Duodenal mucosa (tissue), 2 donors: ENCODE measurements around the gene SGCB.

Experiments
- H3K27ac ChIP-seq: one replicate; pipeline ENCODE4 v1.7.0; 2013; ENCODE audit warnings: low read depth, low read length
- H3K27me3 ChIP-seq, 2 donors: one replicate each; pipeline ENCODE4 v1.7.0; 2013; ENCODE audit warnings: low read length in 2 of 2, control low read depth in 1 of 2; ENCODE audit not compliant: insufficient read depth in 2 of 2, control insufficient read depth in 1 of 2
- H3K36me3 ChIP-seq, 2 donors: one replicate each; pipeline ENCODE4 v1.7.0; 2013; ENCODE audit warnings: low read length in 2 of 2, control low read depth in 1 of 2; ENCODE audit not compliant: insufficient read depth in 2 of 2, control insufficient read depth in 1 of 2
- H3K4me1 ChIP-seq, 2 donors: one replicate each; pipeline ENCODE4 v1.7.0; 2013; ENCODE audit warnings: low read length in 2 of 2, control low read depth in 1 of 2; ENCODE audit not compliant: insufficient read depth in 2 of 2, control insufficient read depth in 1 of 2
- H3K4me3 ChIP-seq, 2 donors: one replicate each; pipeline ENCODE4 v1.7.0; 2013; ENCODE audit warnings: low read length in 2 of 2, low read depth in 1 of 2
- H3K9ac ChIP-seq, 2 donors: one replicate each; pipeline ENCODE4 v1.7.0; 2013; ENCODE audit warnings: low read length in 2 of 2, low read depth in 1 of 2
- H3K9me3 ChIP-seq, 2 donors: one replicate each; pipeline ENCODE4 v1.7.0; 2013; ENCODE audit warnings: low read length in 2 of 2, control low read depth in 1 of 2; ENCODE audit not compliant: control insufficient read depth in 1 of 2

The SGCB gene

DNA sequence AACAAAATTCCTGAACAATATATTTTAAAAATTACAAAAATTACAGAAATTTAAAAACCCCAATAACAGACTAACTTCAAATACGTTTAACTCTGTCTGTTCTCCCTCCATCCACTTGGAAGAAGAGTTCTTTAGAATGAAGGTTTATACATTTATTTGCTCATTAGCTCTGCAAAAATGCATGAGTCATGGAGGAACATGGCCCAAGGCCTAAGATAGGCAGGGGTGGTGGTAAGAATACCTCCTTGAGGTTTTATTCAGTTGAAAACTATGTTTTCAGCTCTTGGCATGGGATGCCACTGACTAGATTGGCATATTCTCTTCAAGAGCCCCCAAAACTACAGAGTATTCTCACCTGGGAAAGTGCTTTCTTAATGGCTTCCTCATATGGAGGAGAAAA is 9.1 kb downstream of the SGCB start:
- no peak overlapping the region for H3K4me3 ChIP-seq
- peaks cover 9 to 29% of the 10 kb centered on the region in 2 donors for H3K36me3 ChIP-seq
- no peaks in the 10 kb centered on the region for H3K9me3 ChIP-seq
- no peaks in the 10 kb centered on the region for H3K27me3 ChIP-seq
- no peak overlapping the region for H3K9ac ChIP-seq
- no peak overlapping the region for H3K27ac ChIP-seq
- H3K4me1 ChIP-seq = no peaks in the 10 kb centered on the region

DNA sequence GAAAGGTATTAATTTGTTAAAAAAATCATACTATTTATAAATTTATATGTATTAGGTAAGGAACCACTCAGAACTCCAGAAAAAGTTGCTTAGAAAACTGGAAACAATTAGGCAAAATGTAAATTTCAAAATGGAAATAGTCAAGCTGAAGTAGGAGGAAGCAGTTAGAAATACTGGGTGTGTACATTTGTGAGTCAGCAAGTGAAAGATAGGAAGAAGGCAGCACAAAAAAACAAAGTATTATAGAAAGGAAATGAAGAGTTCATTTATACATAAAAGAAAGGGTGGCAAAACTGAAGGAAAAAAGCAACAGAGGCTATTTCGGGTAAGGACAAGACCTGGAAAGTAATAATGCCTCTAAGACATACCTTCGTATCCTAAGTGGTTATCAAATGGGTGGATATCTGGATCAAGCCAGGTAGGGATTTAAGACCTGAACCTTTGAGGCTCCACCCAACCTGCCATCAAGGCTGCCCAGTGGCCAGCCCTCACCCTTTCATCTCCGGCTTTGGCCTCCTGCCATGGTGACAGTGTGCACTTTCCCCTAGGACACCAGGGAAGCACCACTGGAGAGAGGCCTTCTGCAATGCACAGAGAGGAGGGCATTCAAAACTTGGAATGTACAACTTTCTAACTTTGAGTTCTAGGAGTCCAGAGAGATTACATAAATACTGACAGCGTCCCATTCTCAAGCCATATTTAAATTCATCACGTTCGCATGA is 18.0 kb downstream of the SGCB start, which contains the start of gene LRRC66:
TSS of gene LRRC66 (minus strand) at position 428 of the 722 bp plus-strand sequence. CDS start 2,750 bp downstream, outside the sequence.
- H3K27ac ChIP-seq = peak within 1 kb of the TSS; percentile 79
- H3K9me3 ChIP-seq = no peaks in the 10 kb centered on the region
- peaks cover 0 to 9% of the 10 kb centered on the region in 2 donors for H3K36me3 ChIP-seq
- H3K9ac ChIP-seq = peak within 1 kb of the TSS in 1 of 2 donors; percentile 20
- H3K4me3 ChIP-seq = peak within 1 kb of the TSS; percentile 49 to 51
- peaks cover 6 to 20% of the 10 kb centered on the region in 2 donors for H3K4me1 ChIP-seq
- no peaks in the 10 kb centered on the region for H3K27me3 ChIP-seq

DNA sequence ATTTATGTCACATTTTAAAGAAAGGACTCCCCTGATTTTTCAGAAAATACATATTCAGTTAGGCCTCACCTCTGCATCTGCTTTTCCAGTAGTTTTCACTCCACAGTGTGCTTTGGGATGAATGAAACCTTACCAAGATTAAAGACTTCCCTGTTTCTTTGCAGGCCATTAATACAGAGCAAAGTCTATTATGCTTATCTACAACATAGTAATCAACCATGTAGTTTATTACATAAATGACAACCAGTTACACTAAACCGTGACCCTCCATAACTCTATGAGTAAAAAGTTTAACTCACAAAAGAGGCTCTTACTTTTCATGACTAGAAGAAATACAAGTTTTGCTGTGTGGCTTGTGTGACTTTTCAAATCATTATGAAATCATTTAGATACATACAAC is 20.3 kb downstream of the SGCB start:
- H3K4me1 ChIP-seq = peaks cover 6 to 23% of the 10 kb centered on the region in 2 donors
- H3K36me3 ChIP-seq = peaks cover 0 to 4% of the 10 kb centered on the region in 2 donors
- peak overlapping the region; percentile 65 to 71 for H3K4me3 ChIP-seq
- no peak overlapping the region for H3K27ac ChIP-seq
- H3K9me3 ChIP-seq = no peaks in the 10 kb centered on the region
- H3K27me3 ChIP-seq = no peaks in the 10 kb centered on the region
- H3K9ac ChIP-seq = peak overlapping the region in 1 of 2 donors; percentile 58

DNA sequence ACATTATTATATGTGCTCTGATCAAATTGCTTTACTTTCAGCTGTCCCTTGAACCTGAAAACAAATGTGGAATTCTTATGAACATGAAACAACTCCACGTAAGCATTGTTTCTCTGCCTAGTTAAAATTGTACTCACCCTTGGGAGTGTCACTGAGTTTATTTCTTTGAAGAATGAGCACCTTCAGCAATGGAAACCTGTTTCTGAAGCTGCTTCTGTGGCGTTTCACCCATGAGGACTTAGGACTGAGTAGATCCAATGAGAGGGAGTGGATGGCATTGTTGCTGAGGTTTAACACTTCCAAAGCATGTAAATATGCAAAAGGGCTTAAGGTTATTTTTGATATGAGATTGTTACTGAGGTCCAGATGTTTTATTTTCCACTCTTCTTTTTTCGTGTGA is 21.1 kb downstream of the SGCB start:
- no peaks in the 10 kb centered on the region for H3K36me3 ChIP-seq
- H3K4me1 ChIP-seq = peaks cover 13 to 25% of the 10 kb centered on the region in 2 donors
- H3K9me3 ChIP-seq = no peaks in the 10 kb centered on the region
- H3K4me3 ChIP-seq = peak overlapping the region; percentile 65 to 71
- no peak overlapping the region for H3K27ac ChIP-seq
- no peaks in the 10 kb centered on the region for H3K27me3 ChIP-seq
- H3K9ac ChIP-seq = peak overlapping the region in 1 of 2 donors; percentile 58

DNA sequence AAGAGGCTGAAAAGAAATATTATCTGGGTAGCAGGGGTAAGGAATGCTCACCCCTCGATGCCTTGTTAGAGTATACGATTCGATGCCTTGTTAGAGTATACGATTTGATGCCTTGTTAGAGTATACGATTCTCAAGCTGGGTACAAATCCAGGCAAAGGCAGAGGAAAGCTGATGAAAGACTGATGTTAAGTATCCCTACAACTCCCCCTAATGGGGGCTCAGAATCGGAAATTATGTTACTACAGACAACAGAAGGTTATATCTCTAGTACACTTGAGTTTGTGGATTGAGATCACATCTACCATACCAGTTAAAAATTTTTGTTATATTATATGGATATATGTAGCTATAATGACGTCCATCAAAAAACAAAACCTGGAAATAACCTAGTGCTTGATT is 22.7 kb downstream of the SGCB start:
- no peak overlapping the region for H3K27ac ChIP-seq
- H3K36me3 ChIP-seq = no peaks in the 10 kb centered on the region
- peak overlapping the region in 1 of 2 donors; percentile 21 for H3K9ac ChIP-seq
- H3K4me3 ChIP-seq = peak overlapping the region; percentile 45 to 57
- H3K4me1 ChIP-seq = peaks cover 17 to 24% of the 10 kb centered on the region in 2 donors
- no peaks in the 10 kb centered on the region for H3K27me3 ChIP-seq
- H3K9me3 ChIP-seq = no peaks in the 10 kb centered on the region

DNA sequence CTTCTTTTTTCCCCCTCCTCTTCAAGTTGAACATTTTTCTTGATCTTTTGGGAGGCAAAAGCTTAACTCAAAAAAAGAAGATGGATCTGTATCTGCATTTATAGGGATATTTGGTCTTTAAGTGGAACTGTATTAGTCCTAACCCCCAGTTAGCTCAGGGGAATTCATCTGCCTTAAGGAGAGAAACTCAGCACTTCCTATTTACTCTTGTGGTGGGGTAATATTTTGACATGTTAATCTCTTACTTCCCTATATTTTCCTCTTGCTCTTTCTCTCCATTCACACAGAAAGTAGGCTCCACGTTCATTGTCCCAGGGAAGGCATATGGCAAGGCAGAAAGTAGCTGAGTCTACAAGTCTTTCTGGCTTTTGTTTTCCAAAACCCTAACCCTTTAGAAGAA is 23.2 kb downstream of the SGCB start:
- no peaks in the 10 kb centered on the region for H3K27me3 ChIP-seq
- H3K9ac ChIP-seq = peak overlapping the region; percentile 21 to 32
- H3K4me3 ChIP-seq = peak overlapping the region; percentile 45 to 57
- H3K9me3 ChIP-seq = no peaks in the 10 kb centered on the region
- no peaks in the 10 kb centered on the region for H3K36me3 ChIP-seq
- no peak overlapping the region for H3K27ac ChIP-seq
- H3K4me1 ChIP-seq = peaks cover 15 to 21% of the 10 kb centered on the region in 2 donors

DNA sequence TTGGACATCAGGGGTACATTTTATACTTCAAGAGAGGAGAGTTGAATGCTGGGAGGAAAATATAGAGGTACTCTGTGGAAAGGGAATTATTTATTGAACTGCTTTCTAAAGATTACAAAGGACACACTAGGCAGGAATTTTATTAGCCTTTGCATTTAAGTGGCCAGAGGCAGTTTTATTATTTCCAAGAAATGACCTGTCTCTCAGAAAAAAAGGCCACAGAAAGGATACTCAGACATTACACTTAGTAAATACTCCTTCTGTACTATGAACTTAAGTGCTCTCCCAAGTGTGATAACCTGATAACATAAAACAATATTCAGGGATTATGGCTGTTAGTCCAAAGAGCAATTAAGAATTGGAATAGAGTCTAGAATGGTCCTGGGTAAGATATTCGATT is 25.4 kb downstream of the SGCB start:
- H3K9me3 ChIP-seq = no peaks in the 10 kb centered on the region
- H3K27ac ChIP-seq = no peak overlapping the region
- H3K27me3 ChIP-seq = no peaks in the 10 kb centered on the region
- H3K4me1 ChIP-seq = peaks cover 12 to 15% of the 10 kb centered on the region in 2 donors
- no peak overlapping the region for H3K9ac ChIP-seq
- H3K36me3 ChIP-seq = no peaks in the 10 kb centered on the region
- no peak overlapping the region for H3K4me3 ChIP-seq

DNA sequence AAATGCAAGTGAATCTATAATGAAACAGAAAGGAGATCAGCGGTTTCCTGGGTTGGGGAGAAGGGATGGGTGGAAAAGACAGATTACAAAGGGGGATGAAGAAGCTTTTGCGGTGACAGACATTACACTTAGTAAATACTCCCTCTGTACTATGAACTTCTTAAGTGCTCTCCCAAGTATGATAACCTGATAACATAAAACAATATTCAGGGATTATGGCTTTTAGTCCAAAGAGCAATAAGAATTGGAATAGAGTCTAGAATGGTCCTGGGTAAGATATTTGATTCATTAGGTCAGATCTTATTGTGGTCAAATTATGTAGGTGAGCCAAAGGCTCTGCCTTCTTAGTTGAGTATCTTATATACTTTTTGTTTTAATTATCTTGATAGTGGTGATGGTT is 27.1 kb downstream of the SGCB start:
- Histone ChIP-seq H3K27ac (no peak overlapping the region), H3K9me3 (no peaks in the 10 kb centered on the region), H3K27me3 (no peaks in the 10 kb centered on the region), H3K4me1 (peaks cover 12 to 15% of the 10 kb centered on the region in 2 donors), H3K9ac (no peak overlapping the region), H3K4me3 (no peak overlapping the region), H3K36me3 (peaks cover 0 to 3% of the 10 kb centered on the region in 2 donors)

DNA sequence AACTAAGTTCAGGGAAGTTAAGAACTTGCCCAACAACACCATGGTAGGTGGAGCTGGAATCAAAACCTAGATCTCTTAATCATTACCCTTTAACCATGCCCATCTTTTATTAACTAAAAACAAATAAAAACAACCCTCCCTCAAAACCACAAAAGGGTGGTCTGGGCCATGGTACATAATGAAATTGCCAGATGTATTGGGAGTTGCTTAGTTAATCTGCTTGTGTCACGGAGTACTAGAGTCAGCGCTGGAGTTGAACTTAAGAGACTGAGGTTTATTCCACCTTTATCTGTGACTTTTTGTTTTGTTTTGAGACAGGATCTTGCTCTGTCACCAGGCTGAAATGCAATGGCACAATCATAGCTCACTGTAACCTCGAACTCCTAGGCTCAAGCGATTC is 31.2 kb downstream of the SGCB start:
- Histone ChIP-seq H3K9me3 (no peaks in the 10 kb centered on the region), H3K27me3 (no peaks in the 10 kb centered on the region), H3K9ac (no peak overlapping the region), H3K4me1 (peaks cover 6 to 8% of the 10 kb centered on the region in 2 donors), H3K36me3 (peaks cover 0 to 9% of the 10 kb centered on the region in 2 donors), H3K4me3 (no peak overlapping the region), H3K27ac (no peak overlapping the region)

DNA sequence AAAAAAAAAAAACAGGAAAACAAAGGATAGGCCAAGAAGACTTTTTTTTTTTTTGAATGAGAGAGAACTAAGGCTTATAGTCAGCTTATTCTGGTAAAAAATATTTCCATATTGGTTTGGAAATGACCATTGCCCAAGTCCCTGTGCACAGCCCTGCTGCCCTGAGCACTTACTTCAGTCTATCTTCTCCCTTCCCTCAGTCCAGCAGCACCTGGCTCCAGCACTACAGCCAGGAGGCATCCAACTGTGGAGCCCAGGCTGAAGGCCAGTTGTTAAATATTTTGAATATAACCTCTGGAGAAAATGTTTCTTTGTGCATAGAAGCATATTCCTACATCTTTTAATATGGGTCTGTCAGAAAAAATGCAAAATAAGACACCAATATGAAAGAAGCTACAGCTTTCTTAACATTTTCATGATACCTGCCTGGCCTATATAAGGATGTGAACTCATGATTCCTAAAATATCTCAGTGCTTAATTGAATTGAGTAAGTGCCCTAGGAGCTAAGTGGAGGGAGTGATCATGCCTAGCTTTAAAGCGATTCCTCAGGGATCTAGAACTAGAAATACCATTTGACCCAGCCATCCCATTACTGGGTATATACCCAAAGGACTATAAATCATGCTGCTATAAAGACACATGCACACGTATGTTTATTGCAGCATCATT is 32.4 kb downstream of the SGCB start:
- no peak overlapping the region for H3K27ac ChIP-seq
- no peaks in the 10 kb centered on the region for H3K27me3 ChIP-seq
- H3K4me1 ChIP-seq = no peaks in the 10 kb centered on the region
- no peak overlapping the region for H3K4me3 ChIP-seq
- no peak overlapping the region for H3K9ac ChIP-seq
- no peaks in the 10 kb centered on the region for H3K9me3 ChIP-seq
- peaks cover 2 to 13% of the 10 kb centered on the region in 2 donors for H3K36me3 ChIP-seq
